Measurements from ENCODE around the gene KCNQ1. TPM values are rescaled to one million over a fixed set of nuclear protein-coding genes. Genes with fewer than 3 reads are reported as not detected.

KCNQ1 gene
- total and polyA plus RNA-seq, 2 experiments from 2014 or later, result 0.45 to 0.87 TPM

DNA sequence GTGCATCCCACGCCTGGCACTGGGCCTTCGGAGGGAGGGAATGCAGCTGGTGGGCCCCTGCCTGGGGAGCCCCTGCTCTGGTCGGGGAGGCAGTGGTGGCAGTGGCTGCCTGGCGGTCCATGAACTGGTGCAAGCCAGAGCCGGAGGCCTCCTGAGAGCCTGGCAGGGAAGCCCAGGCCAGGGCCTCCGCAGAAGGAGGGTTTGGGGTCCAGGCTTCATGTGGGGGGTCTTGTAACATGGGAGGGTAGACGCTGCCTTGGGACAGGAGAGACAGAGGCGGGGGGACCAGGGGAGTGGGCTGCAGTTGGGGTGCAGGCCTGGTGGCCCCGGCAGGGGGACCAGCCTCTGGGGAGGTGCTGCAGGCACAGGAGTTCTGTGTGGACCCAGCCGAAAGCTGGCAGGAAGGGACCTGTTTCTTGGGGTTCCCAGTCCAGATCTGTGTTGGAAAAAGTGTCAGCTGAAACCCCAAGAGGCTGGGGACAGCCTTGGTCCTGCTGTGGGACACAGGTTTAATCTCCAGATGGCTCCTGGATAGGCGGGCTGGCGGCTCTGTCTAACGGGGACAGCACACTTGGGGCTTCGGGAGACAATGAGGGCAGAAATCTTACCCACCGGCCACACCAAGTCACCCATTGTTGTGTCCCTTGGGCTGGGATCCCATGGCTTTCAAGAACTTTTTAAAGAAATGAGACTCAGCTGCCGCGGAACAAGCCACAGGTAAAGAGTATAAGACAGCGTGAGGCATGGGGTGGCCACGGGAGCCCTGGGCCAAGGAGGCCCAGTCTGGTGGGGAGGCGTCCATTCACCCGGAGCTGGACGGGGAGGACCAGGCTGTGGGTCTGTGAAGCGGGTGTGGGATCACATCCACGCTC, 73.5 kb downstream of the KCNQ1 start (continued):
- TF ChIP-seq, protein P1, sequence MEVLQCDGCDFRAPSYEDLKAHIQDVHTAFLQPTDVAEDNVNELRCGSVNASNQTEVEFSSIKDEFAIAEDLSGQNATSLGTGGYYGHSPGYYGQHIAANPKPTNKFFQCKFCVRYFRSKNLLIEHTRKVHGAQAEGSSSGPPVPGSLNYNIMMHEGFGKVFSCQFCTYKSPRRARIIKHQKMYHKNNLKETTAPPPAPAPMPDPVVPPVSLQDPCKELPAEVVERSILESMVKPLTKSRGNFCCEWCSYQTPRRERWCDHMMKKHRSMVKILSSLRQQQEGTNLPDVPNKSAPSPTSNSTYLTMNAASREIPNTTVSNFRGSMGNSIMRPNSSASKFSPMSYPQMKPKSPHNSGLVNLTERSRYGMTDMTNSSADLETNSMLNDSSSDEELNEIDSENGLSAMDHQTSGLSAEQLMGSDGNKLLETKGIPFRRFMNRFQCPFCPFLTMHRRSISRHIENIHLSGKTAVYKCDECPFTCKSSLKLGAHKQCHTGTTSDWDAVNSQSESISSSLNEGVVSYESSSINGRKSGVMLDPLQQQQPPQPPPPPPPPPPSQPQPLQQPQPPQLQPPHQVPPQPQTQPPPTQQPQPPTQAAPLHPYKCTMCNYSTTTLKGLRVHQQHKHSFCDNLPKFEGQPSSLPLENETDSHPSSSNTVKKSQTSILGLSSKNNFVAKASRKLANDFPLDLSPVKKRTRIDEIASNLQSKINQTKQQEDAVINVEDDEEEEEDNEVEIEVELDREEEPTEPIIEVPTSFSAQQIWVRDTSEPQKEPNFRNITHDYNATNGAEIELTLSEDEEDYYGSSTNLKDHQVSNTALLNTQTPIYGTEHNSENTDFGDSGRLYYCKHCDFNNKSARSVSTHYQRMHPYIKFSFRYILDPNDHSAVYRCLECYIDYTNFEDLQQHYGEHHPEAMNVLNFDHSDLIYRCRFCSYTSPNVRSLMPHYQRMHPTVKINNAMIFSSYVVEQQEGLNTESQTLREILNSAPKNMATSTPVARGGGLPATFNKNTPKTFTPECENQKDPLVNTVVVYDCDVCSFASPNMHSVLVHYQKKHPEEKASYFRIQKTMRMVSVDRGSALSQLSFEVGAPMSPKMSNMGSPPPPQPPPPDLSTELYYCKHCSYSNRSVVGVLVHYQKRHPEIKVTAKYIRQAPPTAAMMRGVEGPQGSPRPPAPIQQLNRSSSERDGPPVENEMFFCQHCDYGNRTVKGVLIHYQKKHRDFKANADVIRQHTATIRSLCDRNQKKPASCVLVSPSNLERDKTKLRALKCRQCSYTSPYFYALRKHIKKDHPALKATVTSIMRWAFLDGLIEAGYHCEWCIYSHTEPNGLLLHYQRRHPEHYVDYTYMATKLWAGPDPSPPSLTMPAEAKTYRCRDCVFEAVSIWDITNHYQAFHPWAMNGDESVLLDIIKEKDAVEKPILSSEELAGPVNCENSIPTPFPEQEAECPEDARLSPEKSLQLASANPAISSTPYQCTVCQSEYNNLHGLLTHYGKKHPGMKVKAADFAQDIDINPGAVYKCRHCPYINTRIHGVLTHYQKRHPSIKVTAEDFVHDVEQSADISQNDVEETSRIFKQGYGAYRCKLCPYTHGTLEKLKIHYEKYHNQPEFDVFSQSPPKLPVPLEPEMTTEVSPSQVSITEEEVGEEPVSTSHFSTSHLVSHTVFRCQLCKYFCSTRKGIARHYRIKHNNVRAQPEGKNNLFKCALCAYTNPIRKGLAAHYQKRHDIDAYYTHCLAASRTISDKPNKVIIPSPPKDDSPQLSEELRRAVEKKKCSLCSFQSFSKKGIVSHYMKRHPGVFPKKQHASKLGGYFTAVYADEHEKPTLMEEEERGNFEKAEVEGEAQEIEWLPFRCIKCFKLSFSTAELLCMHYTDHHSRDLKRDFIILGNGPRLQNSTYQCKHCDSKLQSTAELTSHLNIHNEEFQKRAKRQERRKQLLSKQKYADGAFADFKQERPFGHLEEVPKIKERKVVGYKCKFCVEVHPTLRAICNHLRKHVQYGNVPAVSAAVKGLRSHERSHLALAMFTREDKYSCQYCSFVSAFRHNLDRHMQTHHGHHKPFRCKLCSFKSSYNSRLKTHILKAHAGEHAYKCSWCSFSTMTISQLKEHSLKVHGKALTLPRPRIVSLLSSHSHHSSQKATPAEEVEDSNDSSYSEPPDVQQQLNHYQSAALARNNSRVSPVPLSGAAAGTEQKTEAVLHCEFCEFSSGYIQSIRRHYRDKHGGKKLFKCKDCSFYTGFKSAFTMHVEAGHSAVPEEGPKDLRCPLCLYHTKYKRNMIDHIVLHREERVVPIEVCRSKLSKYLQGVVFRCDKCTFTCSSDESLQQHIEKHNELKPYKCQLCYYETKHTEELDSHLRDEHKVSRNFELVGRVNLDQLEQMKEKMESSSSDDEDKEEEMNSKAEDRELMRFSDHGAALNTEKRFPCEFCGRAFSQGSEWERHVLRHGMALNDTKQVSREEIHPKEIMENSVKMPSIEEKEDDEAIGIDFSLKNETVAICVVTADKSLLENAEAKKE (CRISPR knock-in tag; IDR thresholded peaks at IDR 0.05), result no peak
- TF ChIP-seq, protein P2, sequence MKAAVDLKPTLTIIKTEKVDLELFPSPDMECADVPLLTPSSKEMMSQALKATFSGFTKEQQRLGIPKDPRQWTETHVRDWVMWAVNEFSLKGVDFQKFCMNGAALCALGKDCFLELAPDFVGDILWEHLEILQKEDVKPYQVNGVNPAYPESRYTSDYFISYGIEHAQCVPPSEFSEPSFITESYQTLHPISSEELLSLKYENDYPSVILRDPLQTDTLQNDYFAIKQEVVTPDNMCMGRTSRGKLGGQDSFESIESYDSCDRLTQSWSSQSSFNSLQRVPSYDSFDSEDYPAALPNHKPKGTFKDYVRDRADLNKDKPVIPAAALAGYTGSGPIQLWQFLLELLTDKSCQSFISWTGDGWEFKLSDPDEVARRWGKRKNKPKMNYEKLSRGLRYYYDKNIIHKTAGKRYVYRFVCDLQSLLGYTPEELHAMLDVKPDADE (IDR thresholded peaks at IDR 0.05), result no peak
- no peak for TF ChIP-seq STAT1 (IDR thresholded peaks at IDR 0.05; ENCODE audit: unreplicated experiment)
- no peak for TF ChIP-seq EZH2phosphoT487 (IDR thresholded peaks at IDR 0.05; ENCODE audit: unreplicated experiment)
- TF ChIP-seq CREB1 (CRISPR knock-in tag; IDR thresholded peaks at IDR 0.05; ENCODE audit: low read depth), result no peak
- TF ChIP-seq NANOG (IDR thresholded peaks at IDR 0.05; ENCODE audit: borderline replicate concordance), result no peak
- no peak for TF ChIP-seq EZH2 (IDR thresholded peaks at IDR 0.05; ENCODE audit: low read depth, unreplicated experiment)
- TF ChIP-seq, protein P3, sequence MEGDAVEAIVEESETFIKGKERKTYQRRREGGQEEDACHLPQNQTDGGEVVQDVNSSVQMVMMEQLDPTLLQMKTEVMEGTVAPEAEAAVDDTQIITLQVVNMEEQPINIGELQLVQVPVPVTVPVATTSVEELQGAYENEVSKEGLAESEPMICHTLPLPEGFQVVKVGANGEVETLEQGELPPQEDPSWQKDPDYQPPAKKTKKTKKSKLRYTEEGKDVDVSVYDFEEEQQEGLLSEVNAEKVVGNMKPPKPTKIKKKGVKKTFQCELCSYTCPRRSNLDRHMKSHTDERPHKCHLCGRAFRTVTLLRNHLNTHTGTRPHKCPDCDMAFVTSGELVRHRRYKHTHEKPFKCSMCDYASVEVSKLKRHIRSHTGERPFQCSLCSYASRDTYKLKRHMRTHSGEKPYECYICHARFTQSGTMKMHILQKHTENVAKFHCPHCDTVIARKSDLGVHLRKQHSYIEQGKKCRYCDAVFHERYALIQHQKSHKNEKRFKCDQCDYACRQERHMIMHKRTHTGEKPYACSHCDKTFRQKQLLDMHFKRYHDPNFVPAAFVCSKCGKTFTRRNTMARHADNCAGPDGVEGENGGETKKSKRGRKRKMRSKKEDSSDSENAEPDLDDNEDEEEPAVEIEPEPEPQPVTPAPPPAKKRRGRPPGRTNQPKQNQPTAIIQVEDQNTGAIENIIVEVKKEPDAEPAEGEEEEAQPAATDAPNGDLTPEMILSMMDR (conservative IDR thresholded peaks at IDR 0.05; ENCODE audit: low read depth in 2 of 2), result no peak
- TF ChIP-seq POLR2AphosphoS5 (IDR thresholded peaks at IDR 0.05; ENCODE audit: low read depth), result no peak

All from GM23338 (cell line).